Glutamatergic neuron (in vitro differentiated cells): ENCODE results near the gene DTNB. TPM values are rescaled to one million over a fixed set of nuclear protein-coding genes. Genes with fewer than 3 reads are reported as not detected.

Experiments
- DNase-seq: peaks from one replicate; pipeline ENCODE4 v3.0.0; 2022
- H3K27ac Mint-ChIP-seq: one replicate; pipeline ENCODE4 v1.8.0; 2020; ENCODE audit warnings: mild to moderate bottlenecking, mixed read lengths, inconsistent platforms; ENCODE audit not compliant: unreplicated experiment
- H3K27me3 Mint-ChIP-seq: one replicate; pipeline ENCODE4 v1.8.0; 2020; ENCODE audit warnings: mild to moderate bottlenecking, moderate library complexity, mixed read lengths, inconsistent platforms; ENCODE audit not compliant: unreplicated experiment
- H3K36me3 Mint-ChIP-seq: one replicate; pipeline ENCODE4 v1.8.0; 2020; ENCODE audit warnings: mild to moderate bottlenecking, mixed read lengths, inconsistent platforms; ENCODE audit not compliant: unreplicated experiment
- H3K4me1 Mint-ChIP-seq: one replicate; pipeline ENCODE4 v1.8.0; 2020; ENCODE audit warnings: mild to moderate bottlenecking, low read depth, mixed read lengths, inconsistent platforms; ENCODE audit not compliant: unreplicated experiment
- H3K4me3 Mint-ChIP-seq: one replicate; pipeline ENCODE4 v1.8.0; 2020; ENCODE audit warnings: mild to moderate bottlenecking, mixed read lengths, inconsistent platforms; ENCODE audit not compliant: unreplicated experiment
- H3K9me3 Mint-ChIP-seq: one replicate; pipeline ENCODE4 v1.8.0; 2020; ENCODE audit warnings: mild to moderate bottlenecking, moderate library complexity, mixed read lengths, inconsistent platforms; ENCODE audit not compliant: unreplicated experiment
- CTCF ChIP-seq: fragments of 200-600 bp; sonication (generic); IDR thresholded peaks from one replicate; pipeline ENCODE4 v1.5.0; 2021; ENCODE audit not compliant: partially characterized antibody, unreplicated experiment
- long read RNA-seq: library from polyadenylated mRNA; unstranded; transcript quantifications from one replicate; pipeline ENCODE4 v2.0.0, GENCODE V29; 2020; ENCODE audit not compliant: unreplicated experiment
- total RNA-seq: library from RNA; stranded (reverse); fragmentation: NEBNext Ultra II Directional; extraction: Animal tissue kit (Norgen Biotek cat#: 25700); gene quantifications from one replicate; pipeline ENCODE4 v1.2.1, GENCODE V29; 2021; ENCODE audit not compliant: unreplicated experiment

DTNB gene
- 41.7 TPM for total RNA-seq
- long read RNA-seq, partial matches to known transcripts: 4 of 18 reads
- long read RNA-seq, other reads (novel, unspliced or antisense): 13 of 18 reads

GRCh38 chr2:25673300-25674076 is at the start of gene DTNB:
DTNB (minus strand) TSS chr2:25673577; CDS start chr2:25652660, 20,917 bp downstream.
- Mint-ChIP-seq H3K4me1 (peaks cover 5% of the 10 kb centered on the region), H3K27ac (peak within 1 kb of the TSS; percentile 49), H3K36me3 (peaks cover 5% of the 10 kb centered on the region), H3K27me3 (peaks cover 15% of the 10 kb centered on the region), H3K4me3 (peak within 1 kb of the TSS; percentile 82), H3K9me3 (peaks cover 1% of the 10 kb centered on the region)
- no peak for TF ChIP-seq CTCF
- peak; percentile 84 for DNase-seq

- TF ChIP-seq CTCF: no peak
These were observed 48.8 kb upstream of the DTNB start for GRCh38 chr2:25722224-25722623.

GRCh38 chr2:25720575-25720974 is 47.2 kb upstream of the DTNB start:
- no peak for DNase-seq
- no peak for TF ChIP-seq CTCF
- peaks cover 2% of the 10 kb centered on the region for H3K9me3 Mint-ChIP-seq
- H3K36me3 Mint-ChIP-seq: no peaks in the 10 kb centered on the region
- H3K27ac Mint-ChIP-seq: no peak overlapping the region
- H3K4me3 Mint-ChIP-seq: no peak overlapping the region
- peaks cover 3% of the 10 kb centered on the region for H3K4me1 Mint-ChIP-seq
- peaks cover 4% of the 10 kb centered on the region for H3K27me3 Mint-ChIP-seq

More at GRCh38 chr2:25722224-25722623, 48.8 kb upstream of the DTNB start:
- peaks cover 4% of the 10 kb centered on the region for H3K27me3 Mint-ChIP-seq
- no peak overlapping the region for H3K4me3 Mint-ChIP-seq
- no peak for DNase-seq
- H3K27ac Mint-ChIP-seq: no peak overlapping the region
- no peaks in the 10 kb centered on the region for H3K36me3 Mint-ChIP-seq
- H3K4me1 Mint-ChIP-seq: peaks cover 3% of the 10 kb centered on the region
- peaks cover 2% of the 10 kb centered on the region for H3K9me3 Mint-ChIP-seq

- no peak for TF ChIP-seq CTCF
- Mint-ChIP-seq H3K27ac (no peak overlapping the region), H3K27me3 (peaks cover 2% of the 10 kb centered on the region), H3K36me3 (peaks cover 5% of the 10 kb centered on the region), H3K4me3 (no peak overlapping the region), H3K4me1 (peaks cover 7% of the 10 kb centered on the region), H3K9me3 (peaks cover 2% of the 10 kb centered on the region)
- no peak for DNase-seq
These were observed 41.4 kb upstream of the DTNB start for GRCh38 chr2:25714740-25715139.

- no peak for TF ChIP-seq CTCF
- Mint-ChIP-seq H3K9me3 (peaks cover 2% of the 10 kb centered on the region), H3K4me1 (peaks cover 10% of the 10 kb centered on the region), H3K27ac (peak overlapping the region; percentile 78), H3K27me3 (no peaks in the 10 kb centered on the region), H3K4me3 (peak overlapping the region; percentile 25), H3K36me3 (peaks cover 5% of the 10 kb centered on the region)
- DNase-seq: no peak
These were observed 39.1 kb upstream of the DTNB start for GRCh38 chr2:25712455-25712854.
